SH-SY5Y (cell line): Measurements from ENCODE around the gene SLC24A4.

Experiments used
- GATA2 ChIP-seq: IDR thresholded peaks from 2 replicates; pipeline ENCODE4 v1.6.1; 2011; ENCODE audit warnings: mild to moderate bottlenecking, low read depth, low read length
- GATA3 ChIP-seq: IDR thresholded peaks from 2 replicates; pipeline ENCODE4 v1.6.1; 2011; ENCODE audit warnings: low read depth, mild to moderate bottlenecking, low read length, moderate library complexity

DNA sequence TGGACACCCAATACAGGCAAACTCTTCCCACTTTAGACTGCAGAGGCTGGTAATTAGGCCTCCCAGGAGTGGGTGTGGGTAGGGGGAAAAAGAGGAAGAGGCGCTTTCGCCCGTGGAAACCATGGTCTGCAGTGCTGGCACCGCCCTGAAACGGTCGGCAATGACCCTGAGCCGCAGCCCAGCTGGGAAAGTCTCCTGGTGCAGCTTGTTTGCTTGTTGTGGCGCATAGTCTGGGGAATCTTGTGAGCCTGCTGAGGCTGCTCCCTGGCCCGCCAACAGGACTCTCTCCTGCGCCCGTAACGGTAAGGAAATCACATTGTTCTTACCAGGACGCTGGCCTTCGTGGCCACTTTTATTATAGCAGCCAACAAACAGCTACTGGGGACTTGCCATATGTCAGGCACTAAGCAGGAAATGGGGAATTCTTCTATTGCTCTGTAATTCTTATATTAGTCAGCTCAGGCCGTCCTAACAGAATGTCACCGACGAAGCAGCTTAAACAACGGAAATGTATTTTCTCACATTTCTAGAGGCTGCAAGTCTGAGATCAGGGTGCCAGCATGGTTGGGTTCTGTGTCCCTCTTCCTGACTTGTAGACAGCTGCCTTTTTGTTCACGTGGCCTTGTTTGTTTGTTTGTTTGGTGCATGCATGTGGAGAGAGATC is 138.1 kb downstream of the SLC24A4 start:
- no peak for TF ChIP-seq GATA3
- TF ChIP-seq GATA2: no peak
